OCI-LY1 (cell line): ENCODE results near the gene ACSS1.

Experiments
- CTCF ChIP-seq: fragments of 200-600 bp; sonication (generic), shearing (Covaris generic); IDR thresholded peaks from 2 replicates; pipeline ENCODE4 v1.5.1; 2017; ENCODE audit warnings: mild to moderate bottlenecking, antibody characterized with exemption, low read length, moderate library complexity, mixed read lengths
- EZH2 ChIP-seq: fragments of 200-600 bp; sonication (generic), shearing (Covaris generic); IDR thresholded peaks from 2 replicates; pipeline ENCODE4 v1.8.0; 2017; ENCODE audit warnings: borderline replicate concordance, mixed run types, mild to moderate bottlenecking, antibody characterized with exemption, low read length, moderate library complexity, mixed read lengths

DNA sequence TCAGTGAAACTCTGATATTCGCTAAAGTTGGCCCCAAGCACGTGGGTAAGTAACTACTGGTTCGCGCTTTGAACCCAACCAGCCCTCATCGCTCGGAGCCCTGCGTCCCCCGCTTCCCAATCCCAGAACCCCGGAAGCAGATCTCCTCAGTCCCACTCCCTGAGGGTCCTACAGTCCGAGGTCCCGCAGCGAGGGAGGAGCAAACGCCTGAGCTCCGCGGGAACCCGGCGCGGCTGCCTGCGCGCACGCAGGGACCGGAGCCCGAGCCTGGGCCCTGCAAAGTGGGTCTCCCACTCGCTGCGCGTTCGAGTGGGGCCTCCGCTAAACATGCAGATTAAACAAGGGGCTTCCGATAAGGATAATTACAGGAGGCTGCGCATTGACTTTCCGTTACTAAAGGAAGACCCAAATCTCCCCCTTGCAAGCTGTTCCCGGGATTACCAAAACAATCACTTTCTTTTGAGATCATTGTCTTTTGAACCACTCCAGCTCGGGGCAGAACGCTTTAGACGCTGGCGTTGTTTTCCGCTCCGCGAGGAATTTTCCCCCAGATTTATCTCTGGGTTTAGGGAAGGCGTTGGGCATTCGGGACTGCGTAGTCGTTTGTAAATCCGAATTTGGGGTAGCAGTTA lies 25.3 kb upstream of the ACSS1 start:
- no peak for TF ChIP-seq CTCF
- TF ChIP-seq EZH2: no peak
